ENCODE data around the gene PRKACB. TPM values are rescaled to one million over a fixed set of nuclear protein-coding genes. Genes with fewer than 3 reads are reported as not detected.

The PRKACB gene
- total and polyA plus RNA-seq, 2 experiments from 2014 or later, result 14.6 to 28.0 TPM

DNA sequence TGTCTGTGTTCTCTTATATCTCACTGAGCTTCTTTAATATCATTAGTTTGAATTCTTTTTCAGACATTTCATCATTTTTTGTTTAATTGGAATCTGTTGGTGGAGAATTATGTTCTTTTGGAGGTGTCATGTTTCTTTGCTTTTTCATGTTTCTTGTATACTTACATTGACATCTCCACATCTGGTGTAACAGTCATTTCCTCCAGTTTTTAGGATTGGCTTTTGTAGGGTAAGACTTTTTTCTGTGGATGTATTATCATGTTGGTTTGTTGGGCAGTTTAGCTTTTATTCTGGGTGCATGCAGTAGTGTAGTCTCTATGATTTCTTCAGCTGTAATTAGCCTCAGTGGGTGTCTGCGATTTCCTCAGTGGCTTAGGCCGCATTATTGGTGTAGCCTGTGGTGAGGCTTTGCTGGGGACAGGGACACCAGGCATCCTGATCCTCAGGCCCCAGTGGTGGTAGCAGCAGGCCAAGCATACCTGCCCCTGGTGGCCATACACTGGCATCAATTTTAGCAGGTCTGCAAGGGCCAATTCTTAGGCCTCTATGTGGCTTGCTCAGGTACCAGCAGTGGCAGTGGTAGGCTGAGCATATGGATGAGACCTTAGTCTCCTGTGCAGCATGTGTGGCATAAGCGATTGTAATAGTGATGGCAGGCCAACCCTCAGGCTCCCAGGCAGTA is 79.8 kb downstream of the PRKACB start:
- TF ChIP-seq CTCF (conservative IDR thresholded peaks at IDR 0.05; ENCODE audit: low read depth in 2 of 2) (peak; percentile 34 to 37; a peak in 3 of 4 replicates), REST (IDR thresholded peaks at IDR 0.05; ENCODE audit: unreplicated experiment) (no peak)
- Mint-ChIP-seq H3K9me3 (0 out of 3 replicates have a peak, but pooled peaks cover 4% of the 10 kb centered on the region), H3K27ac (no peak overlapping the region), H3K36me3 (ENCODE audit: low read depth) (peaks cover 10% of the 10 kb centered on the region), H3K4me1 (no peaks in the 10 kb centered on the region), H3K27me3 (ENCODE audit: insufficient read depth, low read depth, poor library complexity) (no peaks in the 10 kb centered on the region), H3K4me3 (no peak overlapping the region)
- H2AFZ ChIP-seq, result no peak overlapping the region
- no peaks in the 10 kb centered on the region for H3K27me3 ChIP-seq (ENCODE audit: insufficient read depth)
- no peaks in the 10 kb centered on the region for H3K36me3 ChIP-seq (ENCODE audit: insufficient read depth)
- H3K4me1 ChIP-seq (ENCODE audit: insufficient read depth), result no peaks in the 10 kb centered on the region
- H3K9me2 ChIP-seq (ENCODE audit: insufficient read depth), result no peaks in the 10 kb centered on the region
- ATAC-seq (peak; percentile 86), DNase-seq (ENCODE audit: low spot score) (peak; percentile 28)
- no peak overlapping the region for H3K27ac ChIP-seq (ENCODE audit: low read depth)
- H3K79me2 ChIP-seq (replicated peaks; ENCODE audit: insufficient read depth), result no peaks in the 10 kb centered on the region
- no peaks in the 10 kb centered on the region for H3F3A ChIP-seq (replicated peaks; ENCODE audit: low read depth)
- no peak overlapping the region for H3K4me3 ChIP-seq
- no peaks in the 10 kb centered on the region for H4K20me1 ChIP-seq (replicated peaks; ENCODE audit: insufficient read depth)
- no peak overlapping the region for H3K4me2 ChIP-seq

DNA sequence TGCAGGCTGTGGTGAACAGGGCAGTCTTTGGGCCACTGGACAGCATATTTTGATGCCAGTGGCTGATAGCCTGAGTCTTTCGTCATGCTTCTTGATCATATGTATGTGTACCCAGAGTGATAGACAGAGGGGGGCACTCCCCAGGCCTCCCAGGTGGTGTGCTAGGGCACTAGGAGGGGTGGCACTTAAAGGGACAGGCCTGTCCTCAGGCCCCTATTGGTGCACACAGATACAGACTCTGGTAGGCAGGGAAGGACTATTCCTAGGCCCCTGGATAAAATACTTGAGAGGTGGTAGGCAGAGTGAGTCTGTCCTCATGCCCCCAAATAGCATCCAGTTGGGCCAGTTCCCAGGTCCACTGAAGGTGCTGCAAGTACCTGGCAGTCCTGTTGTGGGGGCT is 80.8 kb downstream of the PRKACB start:
- no peak for TF ChIP-seq CTCF (conservative IDR thresholded peaks at IDR 0.05; ENCODE audit: low read depth in 2 of 2)
- TF ChIP-seq STAT1 (IDR thresholded peaks at IDR 0.05; ENCODE audit: unreplicated experiment), result no peak
- Mint-ChIP-seq H3K4me3 (no peak overlapping the region), H3K27me3 (ENCODE audit: insufficient read depth, low read depth, poor library complexity) (no peaks in the 10 kb centered on the region), H3K4me1 (no peaks in the 10 kb centered on the region), H3K36me3 (ENCODE audit: low read depth) (0 out of 3 replicates have a peak, but pooled peaks cover 4% of the 10 kb centered on the region), H3K27ac (no peak overlapping the region), H3K9me3 (0 out of 3 replicates have a peak, but pooled peaks cover 4% of the 10 kb centered on the region)
- H3K4me1 ChIP-seq (ENCODE audit: insufficient read depth), result no peaks in the 10 kb centered on the region
- H3K4me3 ChIP-seq, result no peak overlapping the region
- no peak overlapping the region for H2AFZ ChIP-seq
- DNase-seq (ENCODE audit: low spot score) (no peak), ATAC-seq (no peak)
- no peaks in the 10 kb centered on the region for H3K36me3 ChIP-seq (ENCODE audit: insufficient read depth)
- H3K27me3 ChIP-seq (ENCODE audit: insufficient read depth), result no peaks in the 10 kb centered on the region
- H3K79me2 ChIP-seq (replicated peaks; ENCODE audit: insufficient read depth), result no peaks in the 10 kb centered on the region
- no peak overlapping the region for H3K4me2 ChIP-seq
- no peaks in the 10 kb centered on the region for H3F3A ChIP-seq (replicated peaks; ENCODE audit: low read depth)
- H4K20me1 ChIP-seq (replicated peaks; ENCODE audit: insufficient read depth), result no peaks in the 10 kb centered on the region
- H3K27ac ChIP-seq (ENCODE audit: low read depth), result no peak overlapping the region
- H3K9me2 ChIP-seq (ENCODE audit: insufficient read depth), result no peaks in the 10 kb centered on the region

All from GM23338 (cell line).